ENCODE data around the gene PLXNB1. TPM values are rescaled to one million over a fixed set of nuclear protein-coding genes. Genes with fewer than 3 reads are reported as not detected.
A peak's percentile ranks its signal among the peaks of the same experiment; 100 is the strongest.

PLXNB1 gene
- total RNA-seq, 1 donor from 2014 or later: 211 TPM

DNA sequence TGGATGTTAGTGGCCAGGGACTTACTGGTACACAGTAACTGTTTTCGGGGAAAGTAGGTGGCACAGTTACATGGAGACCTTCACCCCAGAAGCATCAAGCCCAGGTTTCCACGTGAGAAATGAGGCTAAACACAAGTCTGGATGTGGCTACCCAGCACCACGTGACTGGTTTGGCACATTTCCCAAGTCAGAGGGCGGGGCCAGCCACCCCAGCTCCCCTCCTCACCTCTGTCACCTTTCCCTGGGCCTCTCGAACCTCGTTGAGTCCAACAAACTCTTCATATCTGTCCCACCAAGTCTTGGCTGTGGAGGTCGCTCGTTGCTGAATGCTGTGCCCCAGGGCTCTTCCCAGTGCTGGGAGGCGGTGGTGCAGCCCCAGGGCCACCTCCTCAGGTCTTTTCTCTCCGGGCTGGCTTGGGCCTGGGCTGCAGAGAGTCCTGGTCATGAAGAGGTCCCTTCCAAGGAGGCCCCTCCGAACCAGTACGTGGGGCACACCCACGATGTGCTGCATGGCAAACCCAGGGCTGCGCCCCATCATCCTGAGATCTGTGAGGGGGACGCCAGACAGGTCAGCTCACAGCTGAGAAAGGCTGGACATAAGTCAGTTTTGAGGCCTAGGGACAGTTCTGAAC lies 4.8 kb upstream of the PLXNB1 start:
- H3K27me3 Mint-ChIP-seq (ENCODE audit: low read depth): no peaks in the 10 kb centered on the region
- no peak for DNase-seq (ENCODE audit: low spot score in 2 of 2, unreplicated experiment in 2 of 2)
- peak overlapping the region; percentile 82 for H3K27ac Mint-ChIP-seq
- no peaks in the 10 kb centered on the region for H3K9me3 Mint-ChIP-seq
- no peak for TF ChIP-seq CTCF (IDR thresholded peaks at IDR 0.05; ENCODE audit: unreplicated experiment)
- peaks cover 54% of the 10 kb centered on the region for H3K4me1 Mint-ChIP-seq
- peaks cover 2% of the 10 kb centered on the region for H3K36me3 Mint-ChIP-seq
- no peak overlapping the region for H3K4me3 Mint-ChIP-seq

GRCh38 chr3:48433472-48434118 lies 3.7 kb upstream of the PLXNB1 start:
- no peak for TF ChIP-seq CTCF (IDR thresholded peaks at IDR 0.05; ENCODE audit: unreplicated experiment)
- peaks cover 44% of the 10 kb centered on the region for H3K4me1 Mint-ChIP-seq
- DNase-seq (ENCODE audit: low spot score in 2 of 2, unreplicated experiment in 2 of 2): no peak
- H3K27me3 Mint-ChIP-seq (ENCODE audit: low read depth): no peaks in the 10 kb centered on the region
- H3K4me3 Mint-ChIP-seq: peak overlapping the region; percentile 21
- peak overlapping the region; percentile 82 for H3K27ac Mint-ChIP-seq
- H3K9me3 Mint-ChIP-seq: no peaks in the 10 kb centered on the region
- H3K36me3 Mint-ChIP-seq: peaks cover 2% of the 10 kb centered on the region

GRCh38 chr3:48432411-48433371 lies 2.8 kb upstream of the PLXNB1 start:
- Mint-ChIP-seq H3K27me3 (ENCODE audit: low read depth) (no peaks in the 10 kb centered on the region), H3K36me3 (peaks cover 2% of the 10 kb centered on the region), H3K4me3 (no peak overlapping the region), H3K9me3 (no peaks in the 10 kb centered on the region), H3K27ac (peak overlapping the region; percentile 84), H3K4me1 (peaks cover 48% of the 10 kb centered on the region)
- no peak for TF ChIP-seq CTCF (IDR thresholded peaks at IDR 0.05; ENCODE audit: unreplicated experiment)
- no peak for DNase-seq (ENCODE audit: low spot score in 2 of 2, unreplicated experiment in 2 of 2)

DNA sequence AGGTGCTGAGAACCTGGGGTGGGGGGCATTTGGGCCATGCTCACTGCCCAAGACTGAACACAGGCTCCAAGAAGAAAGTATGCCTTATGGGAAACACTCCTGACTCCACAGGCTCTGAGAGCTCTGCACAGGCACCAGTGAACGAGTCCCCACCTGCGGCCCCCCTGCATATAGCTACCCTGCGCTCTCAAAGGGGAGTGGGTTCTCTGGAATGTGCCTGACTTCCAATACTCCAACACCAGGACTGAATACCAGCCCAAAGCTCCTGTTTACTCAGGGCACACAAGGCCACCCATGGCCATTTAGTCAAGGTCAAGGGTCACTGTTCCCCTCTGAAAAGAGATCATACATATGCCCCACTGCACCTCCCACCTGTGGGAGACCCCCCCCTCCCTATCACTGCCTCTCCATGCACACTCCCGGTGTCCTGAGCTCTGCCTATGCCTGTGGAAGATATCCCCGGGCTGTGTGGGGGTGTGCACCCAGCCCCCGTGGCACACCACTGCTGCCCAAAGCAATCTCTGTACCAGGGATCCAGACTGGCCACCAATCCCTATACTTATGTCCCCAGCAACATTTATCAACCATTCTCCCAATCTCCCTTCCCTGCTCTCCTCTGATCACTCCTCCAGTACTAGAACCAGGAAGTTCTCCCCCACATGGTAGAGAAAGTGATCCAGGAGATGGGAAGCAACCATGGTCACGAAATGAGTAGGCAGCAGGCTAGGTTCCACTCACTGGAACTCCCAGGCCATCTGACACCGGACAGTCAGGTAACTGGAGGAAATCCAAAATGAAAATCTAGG lies 1.5 kb upstream of the PLXNB1 start:
- H3K4me3 Mint-ChIP-seq: peak overlapping the region; percentile 87
- H3K36me3 Mint-ChIP-seq: peaks cover 2% of the 10 kb centered on the region
- H3K27ac Mint-ChIP-seq: peak overlapping the region; percentile 97
- no peak for TF ChIP-seq CTCF (IDR thresholded peaks at IDR 0.05; ENCODE audit: unreplicated experiment)
- peaks cover 58% of the 10 kb centered on the region for H3K4me1 Mint-ChIP-seq
- H3K27me3 Mint-ChIP-seq (ENCODE audit: low read depth): no peaks in the 10 kb centered on the region
- no peak for DNase-seq (ENCODE audit: low spot score in 2 of 2, unreplicated experiment in 2 of 2)
- no peaks in the 10 kb centered on the region for H3K9me3 Mint-ChIP-seq

DNA sequence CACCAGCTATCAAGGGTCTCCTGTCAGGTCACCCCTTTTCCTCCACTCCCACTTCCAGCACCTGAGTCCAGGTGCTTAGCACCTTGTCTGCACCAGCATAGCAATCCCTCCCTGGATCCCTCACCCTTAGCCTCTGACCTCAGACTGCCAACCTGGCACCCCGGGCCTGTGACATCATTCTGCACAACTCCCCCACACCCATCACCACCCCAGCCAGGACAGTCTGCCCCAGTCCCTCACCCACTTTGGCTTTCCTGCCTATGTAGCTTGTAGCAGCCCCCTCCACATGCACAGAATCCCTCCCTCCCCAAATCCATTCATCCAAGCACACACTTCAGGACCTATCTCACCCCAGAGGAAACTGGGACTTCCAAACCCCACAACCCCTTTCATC lies 819 bp upstream of the PLXNB1 start:
- no peak for TF ChIP-seq CTCF (IDR thresholded peaks at IDR 0.05; ENCODE audit: unreplicated experiment)
- H3K4me1 Mint-ChIP-seq: peaks cover 65% of the 10 kb centered on the region
- no peaks in the 10 kb centered on the region for H3K27me3 Mint-ChIP-seq (ENCODE audit: low read depth)
- H3K9me3 Mint-ChIP-seq: no peaks in the 10 kb centered on the region
- DNase-seq (ENCODE audit: low spot score in 2 of 2, unreplicated experiment in 2 of 2): no peak
- H3K36me3 Mint-ChIP-seq: peaks cover 2% of the 10 kb centered on the region
- H3K27ac Mint-ChIP-seq: peak overlapping the region; percentile 97
- peak overlapping the region; percentile 87 for H3K4me3 Mint-ChIP-seq
